HL-60 (cell line): Measurements from ENCODE around the gene C1QTNF3.
"Not testable (repeated sequence)": the region's sequence is repeated elsewhere in the genome, so short reads cannot be mapped to it uniquely, and the experiment has no call there.

Source experiments
- CTCF ChIP-seq: IDR thresholded peaks from one replicate; pipeline ENCODE4 v1.5.1; 2011; ENCODE audit warnings: low read length, control low read depth, inconsistent platforms; ENCODE audit not compliant: insufficient read depth
- GABPA ChIP-seq: IDR thresholded peaks from 2 replicates; pipeline ENCODE4 v1.6.1; 2012; ENCODE audit warnings: low read depth
- POLR2AphosphoS5 ChIP-seq: IDR thresholded peaks from 2 replicates; pipeline ENCODE4 v1.6.1; 2012; ENCODE audit warnings: low read depth
- REST ChIP-seq: IDR thresholded peaks from 2 replicates; pipeline ENCODE4 v1.6.1; 2012; ENCODE audit warnings: low read depth; ENCODE audit not compliant: insufficient replicate concordance

GRCh38 chr5:34074472-34074871, 31.5 kb upstream of the C1QTNF3 start:
- TF ChIP-seq CTCF, POLR2AphosphoS5, GABPA, REST: not testable (repeated sequence)
